Upper lobe of left lung (tissue), 4 donors: ENCODE measurements around the gene RNASEH2B.

Experiments
- CTCF ChIP-seq, 6 experiments: fragments of 450-650 bp in 4 of 6; fragments of 200-600 bp in 2 of 6; sonication (generic) in 2 of 6; IDR thresholded peaks; one replicate each; pipeline ENCODE4 v1.5.1; 2016 to 2019; ENCODE audit warnings: antibody characterized with exemption in 6 of 6
- EP300 ChIP-seq, 4 donors: sonication (generic); formaldehyde crosslinking; IDR thresholded peaks; one replicate each; pipeline ENCODE4 v1.5.1; 2017; ENCODE audit warnings: antibody characterized with exemption in 4 of 4, control low read depth in 2 of 4
- POLR2A ChIP-seq, 4 donors: fragments of 450-650 bp; IDR thresholded peaks; one replicate each; pipeline ENCODE4 v1.5.1; 2016 to 2017; ENCODE audit warnings: antibody characterized with exemption in 4 of 4, mild to moderate bottlenecking in 2 of 4
- POLR2AphosphoS5 ChIP-seq, 2 donors: sonication (generic); formaldehyde crosslinking; IDR thresholded peaks; one replicate each; pipeline ENCODE4 v1.5.1; 2017; ENCODE audit warnings: antibody characterized with exemption in 2 of 2

- TF ChIP-seq CTCF (IDR thresholded peaks at IDR 0.05) (no peak), POLR2A (IDR thresholded peaks at IDR 0.05) (no peak), POLR2AphosphoS5 (IDR thresholded peaks at IDR 0.05) (no peak), EP300 (IDR thresholded peaks at IDR 0.05) (no peak)
Measured at GRCh38 chr13:50917572-50917971, 8.0 kb downstream of the RNASEH2B start.
